NCI-H187 treated with DMSO at 0.1 percent for 48 hours (cell line): ENCODE results near the gene EREG.

Source experiments
- DNase-seq: peaks from one replicate; lab custom pipeline; 2025; lab: John Stamatoyannopoulos, UW

Gene EREG

GRCh38 chr4:74426101-74426500, 61.2 kb downstream of the EREG start:
- DNase-seq = no peak

DNA sequence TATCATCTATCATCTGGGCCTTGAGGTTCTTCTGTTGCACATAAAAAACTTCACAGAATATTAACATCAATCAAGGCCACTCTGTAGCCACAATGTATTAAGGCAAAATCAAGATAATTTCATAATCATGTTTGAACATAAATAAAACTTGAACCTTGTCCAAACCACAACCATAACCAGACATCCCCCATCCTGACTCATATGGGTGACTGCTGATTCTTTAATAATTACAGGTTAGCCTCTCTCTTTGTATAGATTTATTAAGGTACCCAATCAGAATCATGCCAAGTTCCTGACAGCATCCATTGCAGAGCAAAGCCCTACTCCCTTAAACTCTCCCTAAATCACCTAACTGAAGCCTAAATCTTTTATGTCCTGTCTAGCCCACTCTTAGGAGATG, 63.3 kb downstream of the EREG start:
- DNase-seq = no peak

DNA sequence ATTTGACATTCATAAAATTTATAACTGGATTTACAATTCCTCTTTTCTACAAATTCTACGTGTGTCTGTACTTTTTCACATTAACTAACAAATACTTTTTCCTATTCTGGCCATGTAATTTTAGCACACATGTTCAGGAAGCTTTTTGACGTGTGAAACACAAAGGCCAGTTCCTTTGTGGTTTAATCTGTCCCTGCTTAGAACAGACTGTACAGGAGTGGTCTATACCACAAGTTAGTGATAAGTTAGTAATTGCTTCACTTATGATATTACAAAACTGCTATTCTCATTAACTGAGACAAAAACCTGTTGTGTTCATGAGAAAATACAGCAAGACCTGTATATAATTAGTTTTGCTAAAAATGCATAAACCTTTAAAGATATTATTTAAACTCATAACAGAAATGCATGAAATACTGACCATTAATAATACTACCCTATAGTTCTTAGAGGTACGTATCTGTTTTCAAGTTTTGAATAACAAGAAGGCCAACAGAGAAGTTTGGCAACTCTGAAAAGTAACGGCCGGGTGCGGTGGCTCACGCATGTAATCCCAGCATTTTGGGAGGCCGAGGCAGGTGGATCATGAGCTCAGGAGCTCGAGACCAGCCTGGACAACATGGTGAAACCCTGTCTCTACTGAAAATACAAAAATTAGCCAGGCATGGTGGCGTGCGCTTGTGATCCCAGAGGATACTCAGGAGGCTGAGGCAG, 66.3 kb downstream of the EREG start:
- DNase-seq = no peak

DNA sequence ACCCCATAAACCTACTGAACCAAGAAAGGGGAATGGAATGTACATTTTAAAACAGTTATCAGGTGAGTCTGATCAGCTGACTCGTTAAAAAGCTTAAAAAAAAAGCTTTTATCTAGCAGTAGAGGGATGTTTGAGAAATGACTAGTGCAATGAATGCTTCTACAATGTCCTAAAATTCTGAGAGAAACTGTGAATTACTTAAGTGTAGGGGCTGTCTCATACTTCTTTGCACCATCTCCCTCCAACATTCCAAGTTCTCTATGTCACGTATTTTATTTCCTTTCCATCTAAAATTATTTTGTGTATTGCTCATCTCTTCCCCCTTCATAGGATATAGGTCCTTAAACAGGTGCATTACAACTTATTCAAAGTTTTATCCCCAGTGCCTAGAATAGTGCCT, 68.1 kb downstream of the EREG start:
- no peak for DNase-seq

GRCh38 chr4:74433541-74434172, 68.7 kb downstream of the EREG start:
- no peak for DNase-seq

- DNase-seq = no peak
These were observed 70.4 kb downstream of the EREG start for GRCh38 chr4:74435296-74435695.

- no peak for DNase-seq
These were observed 72.9 kb downstream of the EREG start for GRCh38 chr4:74437866-74438265.
